ENCODE measurements around the gene THBS1. TPM values are rescaled to one million over a fixed set of nuclear protein-coding genes. Genes with fewer than 3 reads are reported as not detected.
A peak's percentile ranks its signal among the peaks of the same experiment; 100 is the strongest.

The THBS1 gene
- total RNA-seq, 2 experiments from 2014 or later, result 9.5 to 10.5 TPM

DNA sequence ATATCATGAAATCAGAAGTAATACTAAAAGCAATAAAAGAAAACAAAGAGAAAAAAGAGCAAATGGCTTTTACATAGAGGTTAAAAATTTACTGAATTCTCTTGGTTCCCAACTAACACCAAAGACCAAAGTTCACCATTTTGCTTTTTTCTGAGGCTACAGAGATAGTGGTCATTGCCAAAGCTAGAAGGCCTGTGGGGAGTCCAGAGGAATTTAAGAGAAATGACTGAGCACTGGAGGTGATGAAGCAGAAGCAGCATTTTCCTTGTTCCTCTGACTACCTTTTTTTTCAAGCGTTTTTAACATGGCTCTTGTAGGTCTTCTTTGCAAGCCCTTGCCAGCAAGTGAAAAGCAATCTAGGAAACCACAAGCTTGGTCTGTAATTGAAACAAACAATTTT is 58.2 kb downstream of the THBS1 start:
- H3K4me3 Mint-ChIP-seq, result no peak overlapping the region

GRCh38 chr15:39640665-39641064 is 59.8 kb downstream of the THBS1 start:
- no peaks in the 10 kb centered on the region for H3K9me3 Mint-ChIP-seq
- Histone ChIP-seq H3K4me1 (ENCODE audit: insufficient read depth, low read length) (peaks cover 5% of the 10 kb centered on the region), H3K36me3 (ENCODE audit: insufficient read depth, low read length) (no peaks in the 10 kb centered on the region), H3K4me3 (ENCODE audit: low read length) (no peak overlapping the region), H3K27ac (ENCODE audit: low read depth in 1 of 2, low read length in 2 of 2) (no peak overlapping the region), H3K27me3 (ENCODE audit: control insufficient read depth in 1 of 2, insufficient read depth in 2 of 2, low read length in 2 of 2) (no peaks in the 10 kb centered on the region), H3K9me3 (ENCODE audit: control insufficient read depth in 1 of 2, insufficient read depth in 1 of 2, low read length in 2 of 2) (peaks cover 0 to 5% of the 10 kb centered on the region in 2 experiments)
- no peak for ATAC-seq (ENCODE audit: poor library complexity)
- no peak overlapping the region for H3K4me3 Mint-ChIP-seq
- H3K36me3 Mint-ChIP-seq (ENCODE audit: low read depth), result no peaks in the 10 kb centered on the region
- POLR2A ChIA-PET, result interaction anchor here (1.6 to 2.6 kb wide), 2 partner anchors 15 to 17 kb away, joined by 3 to 9 read pairs; no protein-coding TSS in a partner anchor
- CTCF ChIA-PET, result interaction anchor here (1.2 to 2.1 kb wide), 4 partner anchors 11 to 116 kb away, joined by 5 to 9 read pairs (median 6); no protein-coding TSS in a partner anchor
- intact Hi-C loops (cut with DNase I, micrococcal nuclease), result loop anchor here in 1 of 2 experiments (1.0 kb wide), 1 partner anchor 16 kb away; no protein-coding TSS in a partner anchor
- no peak for DNase-seq
- no peak for TF ChIP-seq CTCF (IDR thresholded peaks at IDR 0.05)
- peaks cover 5% of the 10 kb centered on the region for H3K4me1 Mint-ChIP-seq (ENCODE audit: low read depth)
- H3K27me3 Mint-ChIP-seq, result peaks cover 9% of the 10 kb centered on the region
- H3K27ac Mint-ChIP-seq, result peak overlapping the region; percentile 28

More for the DNA sequence above, 58.2 kb downstream of the THBS1 start:
- Mint-ChIP-seq H3K36me3 (ENCODE audit: low read depth) (no peaks in the 10 kb centered on the region), H3K27ac (no peak overlapping the region), H3K4me1 (ENCODE audit: low read depth) (peaks cover 5% of the 10 kb centered on the region), H3K9me3 (no peaks in the 10 kb centered on the region), H3K27me3 (peaks cover 9% of the 10 kb centered on the region)
- peaks cover 5% of the 10 kb centered on the region for H3K4me1 ChIP-seq (ENCODE audit: insufficient read depth, low read length)
- H3K27me3 ChIP-seq (ENCODE audit: control insufficient read depth in 1 of 2, insufficient read depth in 2 of 2, low read length in 2 of 2), result no peaks in the 10 kb centered on the region
- no peak overlapping the region for H3K27ac ChIP-seq (ENCODE audit: low read depth in 1 of 2, low read length in 2 of 2)
- ChIA-PET POLR2A (no interaction called here), CTCF (no interaction called here)
- no peaks in the 10 kb centered on the region for H3K9me3 ChIP-seq (ENCODE audit: control insufficient read depth in 1 of 2, insufficient read depth in 1 of 2, low read length in 2 of 2)
- no peak for DNase-seq
- no peak overlapping the region for H3K4me3 ChIP-seq (ENCODE audit: low read length)
- no peak for TF ChIP-seq CTCF (IDR thresholded peaks at IDR 0.05)
- intact Hi-C loops (cut with DNase I, micrococcal nuclease), result no loop called here
- ATAC-seq (ENCODE audit: poor library complexity), result no peak
- H3K36me3 ChIP-seq (ENCODE audit: insufficient read depth, low read length), result no peaks in the 10 kb centered on the region

GRCh38 chr15:39641191-39641889 is 60.5 kb downstream of the THBS1 start:
- no peak for TF ChIP-seq CTCF (IDR thresholded peaks at IDR 0.05)
- Mint-ChIP-seq H3K4me3 (no peak overlapping the region), H3K36me3 (ENCODE audit: low read depth) (no peaks in the 10 kb centered on the region), H3K4me1 (ENCODE audit: low read depth) (peaks cover 5% of the 10 kb centered on the region), H3K27me3 (peaks cover 9% of the 10 kb centered on the region), H3K9me3 (no peaks in the 10 kb centered on the region), H3K27ac (peak overlapping the region; percentile 28)
- DNase-seq, result peak in 3 of 14 experiments; percentile 55 to 76 (median 65)
- peak; percentile 82 for ATAC-seq (ENCODE audit: poor library complexity)
- POLR2A ChIA-PET, result interaction anchor here (1.0 to 2.6 kb wide), 4 partner anchors 9 to 18 kb away, joined by 3 to 9 read pairs (median 4); no protein-coding TSS in a partner anchor
- Histone ChIP-seq H3K4me1 (ENCODE audit: insufficient read depth, low read length) (peaks cover 5% of the 10 kb centered on the region), H3K9me3 (ENCODE audit: control insufficient read depth in 1 of 2, insufficient read depth in 1 of 2, low read length in 2 of 2) (peaks cover 0 to 6% of the 10 kb centered on the region in 2 experiments), H3K36me3 (ENCODE audit: insufficient read depth, low read length) (no peaks in the 10 kb centered on the region), H3K27me3 (ENCODE audit: control insufficient read depth in 1 of 2, insufficient read depth in 2 of 2, low read length in 2 of 2) (no peaks in the 10 kb centered on the region), H3K4me3 (ENCODE audit: low read length) (no peak overlapping the region), H3K27ac (ENCODE audit: low read depth in 1 of 2, low read length in 2 of 2) (no peak overlapping the region)
- intact Hi-C loops (cut with DNase I, micrococcal nuclease), result loop anchor here in 1 of 2 experiments (1.0 kb wide), 1 partner anchor 17 kb away; no protein-coding TSS in a partner anchor
- CTCF ChIA-PET, result interaction anchor here (1.2 to 2.1 kb wide), 5 partner anchors 12 to 115 kb away, joined by 4 to 9 read pairs (median 6); no protein-coding TSS in a partner anchor

Data from CD4-positive, alpha-beta T cell (primary cell).